ENCODE results near the gene VAT1L.

Gene VAT1L

GRCh38 chr16:77912617-77913016 lies 124.3 kb downstream of the VAT1L start:
- Histone ChIP-seq H3K4me3 (ENCODE audit: insufficient read length, low read depth) (no peak overlapping the region), H3K9me3 (ENCODE audit: insufficient read depth, low read length) (no peaks in the 10 kb centered on the region), H3K36me3 (ENCODE audit: insufficient read depth, insufficient read length, low read length) (no peaks in the 10 kb centered on the region), H3K4me1 (ENCODE audit: insufficient read depth, insufficient read length) (no peaks in the 10 kb centered on the region), H3K27me3 (ENCODE audit: insufficient read depth, insufficient read length) (no peaks in the 10 kb centered on the region), H3K9ac (ENCODE audit: insufficient read length, low read depth) (no peak overlapping the region)
- DNase-seq (ENCODE audit: low read depth, low spot score), result no peak
- TF ChIP-seq YY1 (IDR thresholded peaks at IDR 0.05; ENCODE audit: insufficient read depth, insufficient read length), result no peak
- no peak for TF ChIP-seq ZNF274 (IDR thresholded peaks at IDR 0.05; ENCODE audit: low read depth, low read length)
- no peak for TF ChIP-seq SUZ12 (IDR thresholded peaks at IDR 0.05; ENCODE audit: extremely low read depth, insufficient read depth, insufficient read length)

- no peak overlapping the region for H3K4me3 ChIP-seq (ENCODE audit: insufficient read length, low read depth)
- no peaks in the 10 kb centered on the region for H3K27me3 ChIP-seq (ENCODE audit: insufficient read depth, insufficient read length)
- H3K9ac ChIP-seq (ENCODE audit: insufficient read length, low read depth), result no peak overlapping the region
- TF ChIP-seq ZNF274 (IDR thresholded peaks at IDR 0.05; ENCODE audit: low read depth, low read length) (no peak), YY1 (IDR thresholded peaks at IDR 0.05; ENCODE audit: insufficient read depth, insufficient read length) (no peak), SUZ12 (IDR thresholded peaks at IDR 0.05; ENCODE audit: extremely low read depth, insufficient read depth, insufficient read length) (no peak)
- H3K36me3 ChIP-seq (ENCODE audit: insufficient read depth, insufficient read length, low read length), result no peaks in the 10 kb centered on the region
- no peak for DNase-seq (ENCODE audit: low read depth, low spot score)
- peaks cover 2% of the 10 kb centered on the region for H3K4me1 ChIP-seq (ENCODE audit: insufficient read depth, insufficient read length)
- H3K9me3 ChIP-seq (ENCODE audit: insufficient read depth, low read length), result no peaks in the 10 kb centered on the region
Observed at GRCh38 chr16:77913738-77914253, 125.4 kb downstream of the VAT1L start.

- H3K9ac ChIP-seq (ENCODE audit: insufficient read length, low read depth), result no peak overlapping the region
- H3K36me3 ChIP-seq (ENCODE audit: insufficient read depth, insufficient read length, low read length), result no peaks in the 10 kb centered on the region
- H3K9me3 ChIP-seq (ENCODE audit: insufficient read depth, low read length), result no peaks in the 10 kb centered on the region
- H3K27me3 ChIP-seq (ENCODE audit: insufficient read depth, insufficient read length), result no peaks in the 10 kb centered on the region
- H3K4me1 ChIP-seq (ENCODE audit: insufficient read depth, insufficient read length), result peaks cover 6% of the 10 kb centered on the region
- TF ChIP-seq YY1 (IDR thresholded peaks at IDR 0.05; ENCODE audit: insufficient read depth, insufficient read length) (no peak), SUZ12 (IDR thresholded peaks at IDR 0.05; ENCODE audit: extremely low read depth, insufficient read depth, insufficient read length) (no peak), ZNF274 (IDR thresholded peaks at IDR 0.05; ENCODE audit: low read depth, low read length) (no peak)
- DNase-seq (ENCODE audit: low read depth, low spot score), result no peak
- no peak overlapping the region for H3K4me3 ChIP-seq (ENCODE audit: insufficient read length, low read depth)
Observed at GRCh38 chr16:77916111-77916510, 127.7 kb downstream of the VAT1L start.

GRCh38 chr16:77917971-77918370 lies 129.6 kb downstream of the VAT1L start:
- TF ChIP-seq ZNF274 (IDR thresholded peaks at IDR 0.05; ENCODE audit: low read depth, low read length), result no peak
- no peak for TF ChIP-seq SUZ12 (IDR thresholded peaks at IDR 0.05; ENCODE audit: extremely low read depth, insufficient read depth, insufficient read length)
- TF ChIP-seq YY1 (IDR thresholded peaks at IDR 0.05; ENCODE audit: insufficient read depth, insufficient read length), result no peak

GRCh38 chr16:77918809-77919707 lies 130.7 kb downstream of the VAT1L start:
- no peak for DNase-seq (ENCODE audit: low read depth, low spot score)
- Histone ChIP-seq H3K36me3 (ENCODE audit: insufficient read depth, insufficient read length, low read length) (no peaks in the 10 kb centered on the region), H3K4me3 (ENCODE audit: insufficient read length, low read depth) (no peak overlapping the region), H3K9me3 (ENCODE audit: insufficient read depth, low read length) (no peaks in the 10 kb centered on the region), H3K4me1 (ENCODE audit: insufficient read depth, insufficient read length) (peaks cover 6% of the 10 kb centered on the region), H3K27me3 (ENCODE audit: insufficient read depth, insufficient read length) (no peaks in the 10 kb centered on the region), H3K9ac (ENCODE audit: insufficient read length, low read depth) (no peak overlapping the region)
- no peak for TF ChIP-seq SUZ12 (IDR thresholded peaks at IDR 0.05; ENCODE audit: extremely low read depth, insufficient read depth, insufficient read length)
- TF ChIP-seq YY1 (IDR thresholded peaks at IDR 0.05; ENCODE audit: insufficient read depth, insufficient read length), result no peak
- no peak for TF ChIP-seq ZNF274 (IDR thresholded peaks at IDR 0.05; ENCODE audit: low read depth, low read length)

More at GRCh38 chr16:77917971-77918370, 129.6 kb downstream of the VAT1L start:
- H3K9me3 ChIP-seq (ENCODE audit: insufficient read depth, low read length), result no peaks in the 10 kb centered on the region
- H3K9ac ChIP-seq (ENCODE audit: insufficient read length, low read depth), result no peak overlapping the region
- no peak overlapping the region for H3K4me3 ChIP-seq (ENCODE audit: insufficient read length, low read depth)
- H3K27me3 ChIP-seq (ENCODE audit: insufficient read depth, insufficient read length), result no peaks in the 10 kb centered on the region
- H3K4me1 ChIP-seq (ENCODE audit: insufficient read depth, insufficient read length), result peaks cover 6% of the 10 kb centered on the region
- no peak for DNase-seq (ENCODE audit: low read depth, low spot score)
- no peaks in the 10 kb centered on the region for H3K36me3 ChIP-seq (ENCODE audit: insufficient read depth, insufficient read length, low read length)

- Histone ChIP-seq H3K27me3 (ENCODE audit: insufficient read depth, insufficient read length) (no peaks in the 10 kb centered on the region), H3K4me3 (ENCODE audit: insufficient read length, low read depth) (no peak overlapping the region), H3K4me1 (ENCODE audit: insufficient read depth, insufficient read length) (peaks cover 6% of the 10 kb centered on the region), H3K9ac (ENCODE audit: insufficient read length, low read depth) (no peak overlapping the region), H3K36me3 (ENCODE audit: insufficient read depth, insufficient read length, low read length) (no peaks in the 10 kb centered on the region), H3K9me3 (ENCODE audit: insufficient read depth, low read length) (no peaks in the 10 kb centered on the region)
- TF ChIP-seq ZNF274 (IDR thresholded peaks at IDR 0.05; ENCODE audit: low read depth, low read length) (no peak), SUZ12 (IDR thresholded peaks at IDR 0.05; ENCODE audit: extremely low read depth, insufficient read depth, insufficient read length) (no peak), YY1 (IDR thresholded peaks at IDR 0.05; ENCODE audit: insufficient read depth, insufficient read length) (no peak)
- DNase-seq (ENCODE audit: low read depth, low spot score), result no peak
Observed at GRCh38 chr16:77919761-77920415, 131.5 kb downstream of the VAT1L start.

GRCh38 chr16:77920984-77921383 lies 132.6 kb downstream of the VAT1L start:
- Histone ChIP-seq H3K4me1 (ENCODE audit: insufficient read depth, insufficient read length) (peaks cover 6% of the 10 kb centered on the region), H3K9me3 (ENCODE audit: insufficient read depth, low read length) (no peaks in the 10 kb centered on the region), H3K36me3 (ENCODE audit: insufficient read depth, insufficient read length, low read length) (no peaks in the 10 kb centered on the region), H3K27me3 (ENCODE audit: insufficient read depth, insufficient read length) (no peaks in the 10 kb centered on the region), H3K4me3 (ENCODE audit: insufficient read length, low read depth) (no peak overlapping the region), H3K9ac (ENCODE audit: insufficient read length, low read depth) (no peak overlapping the region)
- no peak for DNase-seq (ENCODE audit: low read depth, low spot score)
- no peak for TF ChIP-seq SUZ12 (IDR thresholded peaks at IDR 0.05; ENCODE audit: extremely low read depth, insufficient read depth, insufficient read length)
- TF ChIP-seq YY1 (IDR thresholded peaks at IDR 0.05; ENCODE audit: insufficient read depth, insufficient read length), result no peak
- TF ChIP-seq ZNF274 (IDR thresholded peaks at IDR 0.05; ENCODE audit: low read depth, low read length), result no peak

Data from NT2/D1 (cell line).